Liver (tissue), 9 donors: ENCODE data around the gene YBX2. TPM values are rescaled to one million over a fixed set of nuclear protein-coding genes. Genes with fewer than 3 reads are reported as not detected.

Experiments used
- DNase-seq: peaks from one replicate; pipeline ENCODE4 v3.0.0-alpha.2; 2017; ENCODE audit warnings: low spot score
- H3K27ac ChIP-seq, 2 donors: one replicate each; pipeline ENCODE4 v1.7.0; 2013; ENCODE audit warnings: inconsistent platforms in 2 of 2, low read length in 2 of 2, control low read depth in 1 of 2, low read depth in 1 of 2, mild to moderate bottlenecking in 1 of 2
- H3K27me3 ChIP-seq, 4 donors: one replicate each; pipeline versions ENCODE4 v1.6.1 to v1.7.0; 2013; ENCODE audit warnings: low read length in 3 of 4, inconsistent platforms in 1 of 4, mild to moderate bottlenecking in 1 of 4, moderate library complexity in 1 of 4; ENCODE audit not compliant: control insufficient read depth in 4 of 4, insufficient read depth in 4 of 4
- H3K36me3 ChIP-seq, 4 donors: one replicate each; pipeline versions ENCODE4 v1.6.1 to v1.7.0; 2013; ENCODE audit warnings: low read length in 3 of 4, mild to moderate bottlenecking in 3 of 4, low read depth in 1 of 4, moderate library complexity in 1 of 4; ENCODE audit not compliant: control insufficient read depth in 4 of 4, insufficient read depth in 3 of 4
- H3K4me1 ChIP-seq, 4 donors: one replicate each; pipeline versions ENCODE4 v1.6.1 to v1.7.0; 2013; ENCODE audit warnings: low read length in 3 of 4, mild to moderate bottlenecking in 3 of 4, moderate library complexity in 1 of 4; ENCODE audit not compliant: control insufficient read depth in 4 of 4, insufficient read depth in 4 of 4
- H3K4me3 ChIP-seq, 3 donors: one replicate each; pipeline versions ENCODE4 v1.6.1 to v1.7.0; 2013; ENCODE audit warnings: low read length in 3 of 3, control low read depth in 1 of 3, low read depth in 1 of 3, mild to moderate bottlenecking in 1 of 3
- H3K9ac ChIP-seq, 2 donors: one replicate each; pipeline ENCODE4 v1.7.0; 2013; ENCODE audit warnings: low read length in 2 of 2, mild to moderate bottlenecking in 2 of 2, moderate library complexity in 2 of 2, control low read depth in 1 of 2, low read depth in 1 of 2
- H3K9me3 ChIP-seq, 4 donors: one replicate each; pipeline versions ENCODE4 v1.6.1 to v1.7.0; 2013; ENCODE audit warnings: low read length in 3 of 4; ENCODE audit not compliant: control insufficient read depth in 4 of 4
- EGR1 ChIP-seq, 2 donors: IDR thresholded peaks; 2 replicates each; pipeline ENCODE4 v1.6.1; 2016 to 2018; ENCODE audit warnings: antibody characterized with exemption in 2 of 2, low read depth in 2 of 2
- FOXA1 ChIP-seq: IDR thresholded peaks from 2 replicates; pipeline ENCODE4 v1.6.1; 2016; ENCODE audit warnings: antibody characterized with exemption
- FOXA2 ChIP-seq: IDR thresholded peaks from 2 replicates; pipeline ENCODE4 v1.6.1; 2016; ENCODE audit warnings: antibody characterized with exemption
- GABPA ChIP-seq, 2 donors: IDR thresholded peaks in 1 of 2; conservative IDR thresholded peaks in 1 of 2; 2 replicates each; pipeline ENCODE4 v1.6.1; 2016; ENCODE audit warnings: antibody characterized with exemption in 2 of 2, mild to moderate bottlenecking in 1 of 2, moderate library complexity in 1 of 2
- HNF4A ChIP-seq, 2 donors: conservative IDR thresholded peaks; 2 replicates each; pipeline ENCODE4 v1.6.1; 2016; ENCODE audit warnings: antibody characterized with exemption in 2 of 2, mild to moderate bottlenecking in 2 of 2
- HNF4G ChIP-seq: IDR thresholded peaks from 2 replicates; pipeline ENCODE4 v1.6.1; 2016; ENCODE audit warnings: antibody characterized with exemption
- JUND ChIP-seq, 2 donors: IDR thresholded peaks; 2 replicates each; pipeline ENCODE4 v1.6.1; 2016; ENCODE audit warnings: antibody characterized with exemption in 2 of 2
- NR2F2 ChIP-seq: IDR thresholded peaks from 2 replicates; pipeline ENCODE4 v1.6.1; 2016; ENCODE audit warnings: antibody characterized with exemption
- RAD21 ChIP-seq, 2 donors: IDR thresholded peaks; 2 replicates each; pipeline ENCODE4 v1.6.1; 2016; ENCODE audit warnings: antibody characterized with exemption in 2 of 2, mild to moderate bottlenecking in 2 of 2
- RXRA ChIP-seq, 2 donors: IDR thresholded peaks; 2 replicates each; pipeline ENCODE4 v1.6.1; 2017 to 2018; ENCODE audit warnings: antibody characterized with exemption in 2 of 2, mild to moderate bottlenecking in 1 of 2
- SP1 ChIP-seq: IDR thresholded peaks from 2 replicates; pipeline ENCODE4 v1.6.1; 2018; ENCODE audit warnings: antibody characterized with exemption, mild to moderate bottlenecking
- TAF1 ChIP-seq: conservative IDR thresholded peaks from 2 replicates; pipeline ENCODE4 v1.6.1; 2016; ENCODE audit warnings: antibody characterized with exemption, mild to moderate bottlenecking
- YY1 ChIP-seq: IDR thresholded peaks from 2 replicates; pipeline ENCODE4 v1.6.1; 2016; ENCODE audit warnings: antibody characterized with exemption, mild to moderate bottlenecking
- WGBS: extraction: QIAGEN DNeasy Blood & Tissue Kit; methylation state at CpG from one replicate; pipeline ENCODE4 v1.1.7; 2013; 5-methylcytosine and 5-hydroxymethylcytosine counted together
- polyA plus RNA-seq, 2 donors: library from polyadenylated mRNA; stranded (reverse) in 1 of 2; unstranded in 1 of 2; fragments of 200-250 nt in 1 of 2; fragments of >200 nt in 1 of 2; fragmentation: Nextera tagmentation in 1 of 2; extraction: Ambion mirVana in 1 of 2; gene quantifications; one replicate each; pipeline versions ENCODE4 v1.2.1 to v1.2.3, GENCODE V29; 2013 to 2015
- total RNA-seq, 2 donors: library from RNA; depleted of rRNA; stranded (reverse); fragments of >200 nt; gene quantifications; one replicate each; pipeline ENCODE4 v1.2.3, GENCODE V29; 2014
- TF ChIP-seq, protein P1 (sequence below): IDR thresholded peaks from 2 replicates; pipeline ENCODE4 v1.6.1; 2016; ENCODE audit warnings: antibody characterized with exemption
- TF ChIP-seq, protein P2 (sequence below): fragments of 150-350 bp; IDR thresholded peaks from 2 replicates; pipeline ENCODE4 v1.5.1; 2017; ENCODE audit warnings: improper control_type of control experiment, low read depth, low read length; ENCODE audit not compliant: missing input control
- TF ChIP-seq, protein P3 (sequence below): IDR thresholded peaks from 2 replicates; pipeline ENCODE4 v1.6.1; 2016; ENCODE audit warnings: antibody characterized with exemption, mild to moderate bottlenecking
- TF ChIP-seq, protein P4 (sequence below): IDR thresholded peaks from 2 replicates; pipeline ENCODE4 v1.6.1; 2016; ENCODE audit warnings: antibody characterized with exemption
- TF ChIP-seq, protein P5 (sequence below): IDR thresholded peaks from 2 replicates; pipeline ENCODE4 v1.6.1; 2016; ENCODE audit warnings: antibody characterized with exemption
- donor health status: healthy.
- donor health status: healthy.
- donor health status: healthy.
- donor health status: healthy.
- donor health status: healthy.

Gene YBX2
- total and polyA plus RNA-seq, 4 donors, result 0.33 to 0.75 (median 0.57) TPM

DNA sequence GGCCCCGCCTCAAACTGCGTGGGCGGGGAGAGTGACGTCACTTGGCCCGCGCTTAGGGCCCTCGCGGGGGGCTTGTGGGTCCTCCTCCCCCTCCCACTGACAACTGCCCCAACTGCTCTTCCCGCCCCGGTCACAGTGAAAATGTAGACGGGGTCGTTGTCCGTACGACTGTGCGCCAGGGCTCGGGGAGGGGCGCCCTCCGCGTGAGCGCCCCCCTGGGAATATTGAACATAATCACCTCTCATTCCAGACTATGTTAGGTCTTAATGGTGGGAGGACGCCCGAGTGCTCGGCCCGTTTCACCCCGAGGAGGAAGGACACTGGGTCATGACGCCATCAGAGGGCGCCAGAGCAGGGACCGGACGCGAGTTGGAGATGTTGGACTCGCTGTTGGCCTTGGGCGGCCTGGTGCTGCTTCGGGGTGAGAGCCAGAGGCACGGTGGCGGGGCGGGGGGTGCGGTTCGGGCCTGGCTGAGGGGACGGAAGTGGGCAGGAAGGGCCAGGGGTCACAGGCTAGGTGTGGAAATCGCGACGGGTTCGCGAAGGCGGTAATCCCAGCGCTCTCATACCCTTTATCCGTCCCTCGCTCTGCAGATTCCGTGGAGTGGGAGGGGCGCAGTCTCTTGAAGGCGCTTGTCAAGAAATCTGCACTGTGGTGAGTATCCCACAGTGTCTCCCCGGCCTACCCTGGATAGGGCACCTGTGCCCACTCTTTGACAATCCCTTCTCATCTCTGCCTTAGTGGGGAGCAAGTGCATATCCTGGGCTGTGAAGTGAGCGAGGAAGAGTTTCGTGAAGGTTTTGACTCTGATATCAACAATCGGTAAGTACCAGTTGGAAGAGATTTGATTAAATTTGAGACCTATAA is 42.0 kb downstream of the YBX2 start, which contains the start of gene ELP5 (continued):
- TF ChIP-seq, protein P1, sequence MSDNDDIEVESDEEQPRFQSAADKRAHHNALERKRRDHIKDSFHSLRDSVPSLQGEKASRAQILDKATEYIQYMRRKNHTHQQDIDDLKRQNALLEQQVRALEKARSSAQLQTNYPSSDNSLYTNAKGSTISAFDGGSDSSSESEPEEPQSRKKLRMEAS, result no peak

DNA sequence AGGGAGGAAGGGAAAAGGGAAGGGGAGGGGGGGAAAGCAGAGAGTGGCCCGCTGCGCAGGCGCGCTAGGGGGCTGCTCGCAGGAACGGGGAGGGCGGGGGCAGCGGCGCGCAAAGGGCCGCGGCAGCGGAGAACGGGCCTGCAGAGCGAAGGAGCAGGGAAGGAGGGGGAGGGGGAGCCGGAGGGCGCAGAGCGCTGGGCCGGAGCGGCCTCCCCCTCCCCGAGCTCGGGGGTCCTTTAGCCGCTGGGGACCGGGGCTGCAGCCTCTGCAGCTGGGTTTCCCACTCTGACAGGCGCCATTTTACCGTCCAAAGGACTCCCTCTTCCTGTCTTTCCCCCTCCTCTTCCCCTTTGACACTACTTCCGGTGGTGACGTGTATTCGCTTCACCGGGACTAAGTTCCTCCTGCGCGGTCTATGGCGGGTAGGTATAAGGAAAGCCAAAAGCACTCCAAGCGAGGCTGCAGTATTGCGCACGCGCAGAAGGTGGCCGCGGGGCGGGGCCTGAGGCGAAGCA is 42.7 kb downstream of the YBX2 start, which contains the start of gene CTDNEP1:
TSS of gene CTDNEP1 (minus strand) at position 74 of the 515 bp plus-strand sequence. CDS start 438 bp downstream, outside the sequence.
- TF ChIP-seq HNF4A (conservative IDR thresholded peaks at IDR 0.05), result no peak
- TF ChIP-seq, protein P2, sequence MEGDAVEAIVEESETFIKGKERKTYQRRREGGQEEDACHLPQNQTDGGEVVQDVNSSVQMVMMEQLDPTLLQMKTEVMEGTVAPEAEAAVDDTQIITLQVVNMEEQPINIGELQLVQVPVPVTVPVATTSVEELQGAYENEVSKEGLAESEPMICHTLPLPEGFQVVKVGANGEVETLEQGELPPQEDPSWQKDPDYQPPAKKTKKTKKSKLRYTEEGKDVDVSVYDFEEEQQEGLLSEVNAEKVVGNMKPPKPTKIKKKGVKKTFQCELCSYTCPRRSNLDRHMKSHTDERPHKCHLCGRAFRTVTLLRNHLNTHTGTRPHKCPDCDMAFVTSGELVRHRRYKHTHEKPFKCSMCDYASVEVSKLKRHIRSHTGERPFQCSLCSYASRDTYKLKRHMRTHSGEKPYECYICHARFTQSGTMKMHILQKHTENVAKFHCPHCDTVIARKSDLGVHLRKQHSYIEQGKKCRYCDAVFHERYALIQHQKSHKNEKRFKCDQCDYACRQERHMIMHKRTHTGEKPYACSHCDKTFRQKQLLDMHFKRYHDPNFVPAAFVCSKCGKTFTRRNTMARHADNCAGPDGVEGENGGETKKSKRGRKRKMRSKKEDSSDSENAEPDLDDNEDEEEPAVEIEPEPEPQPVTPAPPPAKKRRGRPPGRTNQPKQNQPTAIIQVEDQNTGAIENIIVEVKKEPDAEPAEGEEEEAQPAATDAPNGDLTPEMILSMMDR, result no peak
- TF ChIP-seq JUND (IDR thresholded peaks at IDR 0.05), result peak in 1 of 2 donors; percentile 81
- no peak for TF ChIP-seq SP1
- no peak for TF ChIP-seq FOXA1
- TF ChIP-seq, protein P3, sequence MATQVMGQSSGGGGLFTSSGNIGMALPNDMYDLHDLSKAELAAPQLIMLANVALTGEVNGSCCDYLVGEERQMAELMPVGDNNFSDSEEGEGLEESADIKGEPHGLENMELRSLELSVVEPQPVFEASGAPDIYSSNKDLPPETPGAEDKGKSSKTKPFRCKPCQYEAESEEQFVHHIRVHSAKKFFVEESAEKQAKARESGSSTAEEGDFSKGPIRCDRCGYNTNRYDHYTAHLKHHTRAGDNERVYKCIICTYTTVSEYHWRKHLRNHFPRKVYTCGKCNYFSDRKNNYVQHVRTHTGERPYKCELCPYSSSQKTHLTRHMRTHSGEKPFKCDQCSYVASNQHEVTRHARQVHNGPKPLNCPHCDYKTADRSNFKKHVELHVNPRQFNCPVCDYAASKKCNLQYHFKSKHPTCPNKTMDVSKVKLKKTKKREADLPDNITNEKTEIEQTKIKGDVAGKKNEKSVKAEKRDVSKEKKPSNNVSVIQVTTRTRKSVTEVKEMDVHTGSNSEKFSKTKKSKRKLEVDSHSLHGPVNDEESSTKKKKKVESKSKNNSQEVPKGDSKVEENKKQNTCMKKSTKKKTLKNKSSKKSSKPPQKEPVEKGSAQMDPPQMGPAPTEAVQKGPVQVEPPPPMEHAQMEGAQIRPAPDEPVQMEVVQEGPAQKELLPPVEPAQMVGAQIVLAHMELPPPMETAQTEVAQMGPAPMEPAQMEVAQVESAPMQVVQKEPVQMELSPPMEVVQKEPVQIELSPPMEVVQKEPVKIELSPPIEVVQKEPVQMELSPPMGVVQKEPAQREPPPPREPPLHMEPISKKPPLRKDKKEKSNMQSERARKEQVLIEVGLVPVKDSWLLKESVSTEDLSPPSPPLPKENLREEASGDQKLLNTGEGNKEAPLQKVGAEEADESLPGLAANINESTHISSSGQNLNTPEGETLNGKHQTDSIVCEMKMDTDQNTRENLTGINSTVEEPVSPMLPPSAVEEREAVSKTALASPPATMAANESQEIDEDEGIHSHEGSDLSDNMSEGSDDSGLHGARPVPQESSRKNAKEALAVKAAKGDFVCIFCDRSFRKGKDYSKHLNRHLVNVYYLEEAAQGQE, result no peak
- TF ChIP-seq GABPA (IDR thresholded peaks at IDR 0.05 in 1 of 2, conservative IDR thresholded peaks at IDR 0.05 in 1 of 2), result peak; percentile 89 to 94
- no peak for TF ChIP-seq RAD21 (IDR thresholded peaks at IDR 0.05)
- no peak for TF ChIP-seq FOXA2
- TF ChIP-seq, protein P4, sequence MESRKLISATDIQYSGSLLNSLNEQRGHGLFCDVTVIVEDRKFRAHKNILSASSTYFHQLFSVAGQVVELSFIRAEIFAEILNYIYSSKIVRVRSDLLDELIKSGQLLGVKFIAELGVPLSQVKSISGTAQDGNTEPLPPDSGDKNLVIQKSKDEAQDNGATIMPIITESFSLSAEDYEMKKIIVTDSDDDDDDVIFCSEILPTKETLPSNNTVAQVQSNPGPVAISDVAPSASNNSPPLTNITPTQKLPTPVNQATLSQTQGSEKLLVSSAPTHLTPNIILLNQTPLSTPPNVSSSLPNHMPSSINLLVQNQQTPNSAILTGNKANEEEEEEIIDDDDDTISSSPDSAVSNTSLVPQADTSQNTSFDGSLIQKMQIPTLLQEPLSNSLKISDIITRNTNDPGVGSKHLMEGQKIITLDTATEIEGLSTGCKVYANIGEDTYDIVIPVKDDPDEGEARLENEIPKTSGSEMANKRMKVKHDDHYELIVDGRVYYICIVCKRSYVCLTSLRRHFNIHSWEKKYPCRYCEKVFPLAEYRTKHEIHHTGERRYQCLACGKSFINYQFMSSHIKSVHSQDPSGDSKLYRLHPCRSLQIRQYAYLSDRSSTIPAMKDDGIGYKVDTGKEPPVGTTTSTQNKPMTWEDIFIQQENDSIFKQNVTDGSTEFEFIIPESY, result no peak
- TF ChIP-seq HNF4G, result no peak
- TF ChIP-seq, protein P5, sequence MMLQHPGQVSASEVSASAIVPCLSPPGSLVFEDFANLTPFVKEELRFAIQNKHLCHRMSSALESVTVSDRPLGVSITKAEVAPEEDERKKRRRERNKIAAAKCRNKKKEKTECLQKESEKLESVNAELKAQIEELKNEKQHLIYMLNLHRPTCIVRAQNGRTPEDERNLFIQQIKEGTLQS, result no peak
- TF ChIP-seq TAF1, result no peak
- TF ChIP-seq, protein P1, result no peak
- peak; percentile 98 for TF ChIP-seq YY1
- no peak for TF ChIP-seq EGR1 (IDR thresholded peaks at IDR 0.05; ENCODE audit: low read depth in 2 of 2)
- no peak for TF ChIP-seq NR2F2
- TF ChIP-seq RXRA (IDR thresholded peaks at IDR 0.05), result no peak
- Histone ChIP-seq H3K9me3 (no peaks in the 10 kb centered on the region), H3K4me3 (peak within 1 kb of the TSS; percentile 93 to 96 (median 95)), H3K9ac (peak within 1 kb of the TSS; percentile 92 to 95), H3K36me3 (peaks cover under 1 to 18% (median 8%) of the 10 kb centered on the region in 4 donors), H3K27ac (peak within 1 kb of the TSS; percentile 95 to 100), H3K27me3 (no peaks in the 10 kb centered on the region), H3K4me1 (peaks cover 3 to 33% (median 28%) of the 10 kb centered on the region in 4 donors)
- peak; percentile 98 for DNase-seq
- under 1% methylated on average over 41 of the region's 41 CpGs for WGBS
